ENCODE results near the gene KCNQ1. TPM values are rescaled to one million over a fixed set of nuclear protein-coding genes. Genes with fewer than 3 reads are reported as not detected.

KCNQ1 gene
- total RNA-seq, 1 experiment from 2014 or later: 10.7 TPM

- DNase-seq (ENCODE audit: low read depth, low spot score): no peak
- ChIA-PET RAD21 (ENCODE audit: low non-redundant PET in 1 of 2, low total read pairs in 2 of 2, uncharacterized antibody in 2 of 2, unreplicated experiment in 2 of 2) (no interaction called here), POLR2A (interaction anchor here (1.1 kb wide), 1 partner anchor 140 kb away, joined by 4 read pairs; no protein-coding TSS in a partner anchor), CTCF (no interaction called here)
- no peak overlapping the region for H2AFZ ChIP-seq (ENCODE audit: low read depth, low read length, poor library complexity, severe bottlenecking)
- no peaks in the 10 kb centered on the region for H3K9me3 ChIP-seq (ENCODE audit: control insufficient read depth in 1 of 2, insufficient read depth in 1 of 2, low read depth in 1 of 2, low read length in 2 of 2)
- no peaks in the 10 kb centered on the region for H3K27me3 ChIP-seq (ENCODE audit: insufficient read depth, low read length)
- no peak overlapping the region for H3K4me2 ChIP-seq (ENCODE audit: low read length)
- ATAC-seq: no peak
- no peaks in the 10 kb centered on the region for H3K9me2 ChIP-seq (ENCODE audit: insufficient read depth)
- no TSS peak for BruUV-seq (replicated peaks)
- TF ChIP-seq JUND (IDR thresholded peaks at IDR 0.05) (no peak), MAX (IDR thresholded peaks at IDR 0.05) (no peak), POLR2AphosphoS5 (IDR thresholded peaks at IDR 0.05; ENCODE audit: low read depth, low read length) (no peak), ATF3 (IDR thresholded peaks at IDR 0.05) (no peak), TCF7L2 (IDR thresholded peaks at IDR 0.05; ENCODE audit: borderline replicate concordance, extremely low read depth, insufficient read depth, insufficient read length) (no peak), RAD21 (IDR thresholded peaks at IDR 0.05; ENCODE audit: low read depth) (no peak), EGR1 (IDR thresholded peaks at IDR 0.05; ENCODE audit: low read depth) (no peak)
- no peaks in the 10 kb centered on the region for H4K20me1 ChIP-seq (ENCODE audit: insufficient read depth)
- intact Hi-C loops (cut with micrococcal nuclease): no loop called here
- peaks cover 18% of the 10 kb centered on the region; the same call in 1 of the 2 replicates for H3K79me2 ChIP-seq (ENCODE audit: insufficient read depth, low read length)
- H3K36me3 ChIP-seq (ENCODE audit: control insufficient read depth in 1 of 2, insufficient read depth in 2 of 2, low read length in 2 of 2): no peaks in the 10 kb centered on the region
- no peaks in the 10 kb centered on the region for H3K4me1 ChIP-seq (ENCODE audit: control insufficient read depth in 1 of 2, insufficient read depth in 2 of 2, low read length in 2 of 2)
- H3K27ac ChIP-seq (ENCODE audit: low read depth, low read length): no peak overlapping the region
- H3K9ac ChIP-seq (ENCODE audit: low read length): no peak overlapping the region
- no peak overlapping the region for H3K4me3 ChIP-seq (replicated peaks in 1 of 2; ENCODE audit: low read depth in 1 of 2, low read length in 2 of 2)
Observed at GRCh38 chr11:2673871-2674471, 229.2 kb downstream of the KCNQ1 start.

- POLR2A ChIA-PET: interaction anchor here (1.1 kb wide), 1 partner anchor 141 kb away, joined by 4 read pairs; no protein-coding TSS in a partner anchor
- no peak for ATAC-seq
- TF ChIP-seq SP1 (IDR thresholded peaks at IDR 0.05; ENCODE audit: low read depth) (no peak), RAD21 (IDR thresholded peaks at IDR 0.05; ENCODE audit: low read depth) (no peak), CBX3 (IDR thresholded peaks at IDR 0.05; ENCODE audit: low read depth) (no peak), EZH2phosphoT487 (IDR thresholded peaks at IDR 0.05; ENCODE audit: borderline replicate concordance) (no peak), TCF7L2 (IDR thresholded peaks at IDR 0.05; ENCODE audit: borderline replicate concordance, extremely low read depth, insufficient read depth, insufficient read length) (no peak), CTCF (IDR thresholded peaks at IDR 0.05 in 2 of 3, conservative IDR thresholded peaks at IDR 0.05 in 1 of 3; ENCODE audit: borderline replicate concordance in 1 of 3, insufficient read depth in 1 of 3, low read depth in 2 of 3, low read length in 2 of 3) (no peak), YY1 (IDR thresholded peaks at IDR 0.05; ENCODE audit: extremely low read depth, insufficient replicate concordance, low read depth, low read length) (no peak), ZFX (IDR thresholded peaks at IDR 0.05) (no peak), EGR1 (IDR thresholded peaks at IDR 0.05; ENCODE audit: low read depth) (no peak), REST (IDR thresholded peaks at IDR 0.05; ENCODE audit: low read depth) (no peak), JUND (IDR thresholded peaks at IDR 0.05) (no peak)
Observed at GRCh38 chr11:2674658-2675131, 229.9 kb downstream of the KCNQ1 start.

More at GRCh38 chr11:2674658-2675131, 229.9 kb downstream of the KCNQ1 start:
- Histone ChIP-seq H3K4me3 (replicated peaks in 1 of 2; ENCODE audit: low read depth in 1 of 2, low read length in 2 of 2) (no peak overlapping the region), H3K27me3 (ENCODE audit: insufficient read depth, low read length) (no peaks in the 10 kb centered on the region), H3K79me2 (ENCODE audit: insufficient read depth, low read length) (peaks cover 20% of the 10 kb centered on the region), H3K4me1 (ENCODE audit: control insufficient read depth in 1 of 2, insufficient read depth in 2 of 2, low read length in 2 of 2) (no peaks in the 10 kb centered on the region), H3K9me2 (ENCODE audit: insufficient read depth) (no peaks in the 10 kb centered on the region), H4K20me1 (ENCODE audit: insufficient read depth) (no peaks in the 10 kb centered on the region), H2AFZ (ENCODE audit: low read depth, low read length, poor library complexity, severe bottlenecking) (no peak overlapping the region), H3K9ac (ENCODE audit: low read length) (no peak overlapping the region), H3K27ac (ENCODE audit: low read depth, low read length) (no peak overlapping the region), H3K36me3 (ENCODE audit: control insufficient read depth in 1 of 2, insufficient read depth in 2 of 2, low read length in 2 of 2) (no peaks in the 10 kb centered on the region), H3K4me2 (ENCODE audit: low read length) (no peak overlapping the region), H3K9me3 (ENCODE audit: control insufficient read depth in 1 of 2, insufficient read depth in 1 of 2, low read depth in 1 of 2, low read length in 2 of 2) (no peaks in the 10 kb centered on the region)
- ChIA-PET RAD21 (ENCODE audit: low non-redundant PET in 1 of 2, low total read pairs in 2 of 2, uncharacterized antibody in 2 of 2, unreplicated experiment in 2 of 2) (no interaction called here), CTCF (no interaction called here)
- BruUV-seq (replicated peaks): no TSS peak
- DNase-seq (ENCODE audit: low read depth, low spot score): no peak
- intact Hi-C loops (cut with micrococcal nuclease): no loop called here
